ENCODE results near the gene LRRC49. TPM values are rescaled to one million over a fixed set of nuclear protein-coding genes. Genes with fewer than 3 reads are reported as not detected.

LRRC49 gene
- total and polyA plus RNA-seq, 11 donors, result 13.3 to 123 (median 60.3) TPM

DNA sequence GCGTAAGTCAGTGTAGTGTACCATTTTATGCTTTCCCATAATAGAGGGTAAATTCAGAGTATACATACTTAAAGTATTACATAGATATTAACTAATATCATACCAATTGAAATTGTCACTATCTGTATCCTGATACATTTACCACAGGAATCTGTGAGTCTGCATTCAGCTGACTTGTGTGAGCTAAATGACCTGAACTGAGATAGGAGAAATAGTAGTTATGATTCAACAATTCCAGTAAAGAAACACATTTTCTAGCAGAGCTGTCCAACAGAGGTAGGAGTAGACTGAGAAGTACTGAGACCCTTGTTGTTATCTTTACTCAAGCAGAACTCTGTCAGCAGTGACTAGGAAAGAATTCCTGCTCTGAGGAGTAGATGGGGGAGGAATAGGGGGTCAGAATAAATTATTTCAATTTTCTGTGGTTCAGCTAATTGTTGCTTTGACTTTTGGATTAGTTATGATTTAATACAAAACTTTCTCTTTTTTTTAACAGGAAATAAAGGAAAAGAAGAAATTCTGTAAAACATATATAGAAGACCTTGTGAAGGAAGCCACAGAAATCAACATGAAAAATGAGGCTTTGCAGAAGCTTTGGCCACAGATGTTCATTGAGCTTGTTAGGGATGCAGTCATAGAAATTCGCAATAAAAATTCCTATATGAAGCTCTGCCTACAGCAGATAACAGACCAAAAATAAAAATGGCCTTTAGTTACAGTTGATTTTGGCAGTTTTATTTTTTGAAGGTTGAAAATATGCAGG, 156.5 kb downstream of the LRRC49 start:
- Histone ChIP-seq H3K27me3 (no peaks in the 10 kb centered on the region), H3K36me3 (peaks cover 0 to 23% (median 13%) of the 10 kb centered on the region in 9 donors), H3K27ac (no peak overlapping the region), H3K4me3 (no peak overlapping the region), H3K4me1 (peaks cover 0 to 13% (median 0%) of the 10 kb centered on the region in 12 donors), H3K9me3 (peaks cover 0 to 5% (median 0%) of the 10 kb centered on the region in 12 donors)
- TF ChIP-seq, protein P1, sequence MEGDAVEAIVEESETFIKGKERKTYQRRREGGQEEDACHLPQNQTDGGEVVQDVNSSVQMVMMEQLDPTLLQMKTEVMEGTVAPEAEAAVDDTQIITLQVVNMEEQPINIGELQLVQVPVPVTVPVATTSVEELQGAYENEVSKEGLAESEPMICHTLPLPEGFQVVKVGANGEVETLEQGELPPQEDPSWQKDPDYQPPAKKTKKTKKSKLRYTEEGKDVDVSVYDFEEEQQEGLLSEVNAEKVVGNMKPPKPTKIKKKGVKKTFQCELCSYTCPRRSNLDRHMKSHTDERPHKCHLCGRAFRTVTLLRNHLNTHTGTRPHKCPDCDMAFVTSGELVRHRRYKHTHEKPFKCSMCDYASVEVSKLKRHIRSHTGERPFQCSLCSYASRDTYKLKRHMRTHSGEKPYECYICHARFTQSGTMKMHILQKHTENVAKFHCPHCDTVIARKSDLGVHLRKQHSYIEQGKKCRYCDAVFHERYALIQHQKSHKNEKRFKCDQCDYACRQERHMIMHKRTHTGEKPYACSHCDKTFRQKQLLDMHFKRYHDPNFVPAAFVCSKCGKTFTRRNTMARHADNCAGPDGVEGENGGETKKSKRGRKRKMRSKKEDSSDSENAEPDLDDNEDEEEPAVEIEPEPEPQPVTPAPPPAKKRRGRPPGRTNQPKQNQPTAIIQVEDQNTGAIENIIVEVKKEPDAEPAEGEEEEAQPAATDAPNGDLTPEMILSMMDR (IDR thresholded peaks at IDR 0.05), result no peak
- TF ChIP-seq POLR2A (IDR thresholded peaks at IDR 0.05), result no peak
- WGBS, 4 donors, result 85 to 91% (median 88%) methylated on average over 2 of the region's 2 CpGs
- DNase-seq (no peak), ATAC-seq (no peak)
- intact Hi-C loops (cut with DNase I), result no loop called here

DNA sequence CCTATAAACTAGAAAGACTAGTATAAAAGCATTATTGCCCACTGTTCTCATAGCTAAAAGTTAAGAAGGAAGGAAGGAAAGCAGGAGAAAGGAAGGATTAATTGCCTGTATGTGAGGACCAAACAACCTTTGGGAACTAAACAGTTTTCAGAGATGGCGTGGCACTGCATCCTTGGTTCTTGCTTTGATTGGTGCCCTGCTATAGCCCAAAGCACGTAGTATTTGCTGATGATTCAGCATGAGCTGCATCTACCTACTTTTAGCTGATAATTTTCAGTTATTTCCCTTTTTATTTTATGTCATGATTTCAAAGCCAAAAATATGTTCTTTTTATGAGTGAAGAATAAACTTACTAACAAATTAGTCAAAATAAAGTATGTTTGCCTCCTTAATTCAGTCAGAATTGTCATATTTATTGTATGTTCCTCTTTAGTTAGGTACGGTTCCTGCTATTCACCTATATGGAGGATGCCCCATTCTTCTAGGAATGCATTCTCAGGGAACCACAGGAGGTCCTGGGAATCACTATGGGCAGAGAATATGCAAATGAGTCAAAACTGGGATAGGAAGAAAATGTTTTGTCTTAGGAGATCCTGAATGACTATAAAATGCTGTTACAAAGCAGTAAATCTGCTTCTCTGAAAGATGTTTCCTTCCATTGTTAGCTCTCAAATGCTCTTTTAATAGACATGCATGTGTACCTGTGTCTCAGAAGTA, 157.2 kb downstream of the LRRC49 start:
- WGBS, 4 donors, result 96 to 97% (median 97%) methylated on average over 3 of the region's 3 CpGs

DNA sequence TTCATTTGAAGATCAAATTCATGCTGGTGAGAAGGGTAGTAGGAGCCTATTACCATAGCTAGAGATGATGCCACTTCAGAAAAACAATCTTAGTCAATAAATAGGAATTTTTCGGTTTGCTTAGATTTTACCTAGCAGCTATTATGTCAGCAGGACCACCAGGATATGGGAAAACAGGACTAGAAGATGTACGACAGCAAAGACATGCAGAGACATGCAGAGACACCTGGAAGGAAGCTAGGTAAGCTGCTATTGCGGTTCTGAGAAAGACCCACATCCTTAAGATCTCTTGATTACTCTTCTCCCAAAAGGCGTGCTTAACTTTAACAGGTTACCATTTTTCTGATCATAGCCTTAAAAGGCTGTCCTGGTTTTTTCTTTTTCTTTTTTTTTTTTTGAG, 157.8 kb downstream of the LRRC49 start:
- Histone ChIP-seq H3K36me3 (peaks cover 0 to 23% (median 13%) of the 10 kb centered on the region in 9 donors), H3K27ac (no peak overlapping the region), H3K4me3 (no peak overlapping the region), H3K4me1 (peaks cover 0 to 17% (median 1%) of the 10 kb centered on the region in 12 donors), H3K9me3 (peaks cover 0 to 5% (median 0%) of the 10 kb centered on the region in 12 donors), H3K27me3 (no peaks in the 10 kb centered on the region)
- intact Hi-C loops (cut with DNase I), result no loop called here
- WGBS, 4 donors, result 70 to 96% (median 72%) methylated on average over 4 of the region's 4 CpGs
- TF ChIP-seq, protein P1 (IDR thresholded peaks at IDR 0.05), result no peak
- TF ChIP-seq POLR2A (IDR thresholded peaks at IDR 0.05), result no peak
- ATAC-seq (no peak), DNase-seq (no peak)

More for the DNA sequence above, 157.2 kb downstream of the LRRC49 start:
- H3K9me3 ChIP-seq, result peaks cover 0 to 5% (median 0%) of the 10 kb centered on the region in 12 donors
- peaks cover 0 to 17% (median 1%) of the 10 kb centered on the region in 12 donors for H3K4me1 ChIP-seq
- DNase-seq, result no peak
- no peak for ATAC-seq
- no peaks in the 10 kb centered on the region for H3K27me3 ChIP-seq
- peaks cover 0 to 23% (median 13%) of the 10 kb centered on the region in 9 donors for H3K36me3 ChIP-seq
- TF ChIP-seq, protein P1 (IDR thresholded peaks at IDR 0.05), result no peak
- TF ChIP-seq POLR2A (IDR thresholded peaks at IDR 0.05), result no peak
- intact Hi-C loops (cut with DNase I), result no loop called here
- no peak overlapping the region for H3K4me3 ChIP-seq
- no peak overlapping the region for H3K27ac ChIP-seq

DNA sequence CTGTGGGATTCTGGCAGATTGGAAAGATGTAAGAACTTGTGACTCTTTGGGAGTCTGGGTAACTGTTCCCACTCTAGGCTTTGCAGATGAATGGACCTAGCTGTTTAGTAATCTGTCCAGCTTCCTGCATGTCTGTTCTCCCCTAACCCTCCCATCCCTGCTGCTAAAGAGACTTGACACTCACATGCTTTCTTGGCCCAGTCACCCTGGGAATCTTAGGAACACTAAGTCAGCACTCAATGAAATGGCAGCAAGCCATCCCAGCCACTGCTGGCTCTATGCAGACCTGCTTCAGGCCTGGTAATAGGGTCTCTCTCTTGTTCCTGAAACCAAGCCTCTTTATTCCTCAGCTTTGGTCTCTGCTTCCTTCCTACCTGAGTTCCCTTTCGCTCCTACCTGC, 158.9 kb downstream of the LRRC49 start:
- DNase-seq (peak in 4 of 5 donors; percentile 34 to 68 (median 54)), ATAC-seq (peak; percentile 42 to 92 (median 89))
- WGBS, 4 donors, result 95 to 98% (median 97%) methylated on average over 1 of the region's 1 CpG

More for the DNA sequence above, 158.9 kb downstream of the LRRC49 start:
- Histone ChIP-seq H3K4me3 (no peak overlapping the region), H3K27me3 (no peaks in the 10 kb centered on the region), H3K9me3 (peaks cover 0 to 5% (median 0%) of the 10 kb centered on the region in 12 donors), H3K36me3 (peaks cover 0 to 23% (median 13%) of the 10 kb centered on the region in 9 donors), H3K27ac (no peak overlapping the region), H3K4me1 (peaks cover 0 to 17% (median 1%) of the 10 kb centered on the region in 12 donors)
- intact Hi-C loops (cut with DNase I), result no loop called here
- TF ChIP-seq POLR2A (IDR thresholded peaks at IDR 0.05), result no peak
- TF ChIP-seq, protein P1 (IDR thresholded peaks at IDR 0.05), result no peak

Data from heart left ventricle (tissue), 16 donors.